ENCODE results near the gene PLXDC1.

GRCh38 chr17:39063681-39064069, 87.8 kb downstream of the PLXDC1 start:
- TF ChIP-seq JUN (IDR thresholded peaks at IDR 0.05; ENCODE audit: low read depth, low read length) (no peak), CHD1 (IDR thresholded peaks at IDR 0.05; ENCODE audit: low read depth, low read length) (no peak), EP300 (IDR thresholded peaks at IDR 0.05; ENCODE audit: borderline replicate concordance in 1 of 2, low read depth in 2 of 2, low read length in 2 of 2) (no peak), EZH2 (IDR thresholded peaks at IDR 0.05; ENCODE audit: low read depth, low read length, severe bottlenecking) (no peak), MAX (IDR thresholded peaks at IDR 0.05) (no peak), ZNF274 (IDR thresholded peaks at IDR 0.05; ENCODE audit: borderline replicate concordance, extremely low read depth, low read length) (no peak), RFX5 (IDR thresholded peaks at IDR 0.05; ENCODE audit: borderline replicate concordance, low read depth, low read length) (no peak), POLR2AphosphoS5 (IDR thresholded peaks at IDR 0.05; ENCODE audit: low read depth, low read length) (no peak), TCF12 (IDR thresholded peaks at IDR 0.05; ENCODE audit: low read depth, low read length) (no peak), RBBP5 (IDR thresholded peaks at IDR 0.05; ENCODE audit: borderline replicate concordance, low read depth, low read length) (no peak), TAF1 (IDR thresholded peaks at IDR 0.05; ENCODE audit: low read depth, low read length) (no peak)
- TF ChIP-seq, protein P1, sequence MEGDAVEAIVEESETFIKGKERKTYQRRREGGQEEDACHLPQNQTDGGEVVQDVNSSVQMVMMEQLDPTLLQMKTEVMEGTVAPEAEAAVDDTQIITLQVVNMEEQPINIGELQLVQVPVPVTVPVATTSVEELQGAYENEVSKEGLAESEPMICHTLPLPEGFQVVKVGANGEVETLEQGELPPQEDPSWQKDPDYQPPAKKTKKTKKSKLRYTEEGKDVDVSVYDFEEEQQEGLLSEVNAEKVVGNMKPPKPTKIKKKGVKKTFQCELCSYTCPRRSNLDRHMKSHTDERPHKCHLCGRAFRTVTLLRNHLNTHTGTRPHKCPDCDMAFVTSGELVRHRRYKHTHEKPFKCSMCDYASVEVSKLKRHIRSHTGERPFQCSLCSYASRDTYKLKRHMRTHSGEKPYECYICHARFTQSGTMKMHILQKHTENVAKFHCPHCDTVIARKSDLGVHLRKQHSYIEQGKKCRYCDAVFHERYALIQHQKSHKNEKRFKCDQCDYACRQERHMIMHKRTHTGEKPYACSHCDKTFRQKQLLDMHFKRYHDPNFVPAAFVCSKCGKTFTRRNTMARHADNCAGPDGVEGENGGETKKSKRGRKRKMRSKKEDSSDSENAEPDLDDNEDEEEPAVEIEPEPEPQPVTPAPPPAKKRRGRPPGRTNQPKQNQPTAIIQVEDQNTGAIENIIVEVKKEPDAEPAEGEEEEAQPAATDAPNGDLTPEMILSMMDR (IDR thresholded peaks at IDR 0.05; ENCODE audit: control extremely low read depth in 1 of 3, insufficient read depth in 1 of 3, low read depth in 1 of 3, low read length in 3 of 3): no peak
- TF ChIP-seq, protein P2, sequence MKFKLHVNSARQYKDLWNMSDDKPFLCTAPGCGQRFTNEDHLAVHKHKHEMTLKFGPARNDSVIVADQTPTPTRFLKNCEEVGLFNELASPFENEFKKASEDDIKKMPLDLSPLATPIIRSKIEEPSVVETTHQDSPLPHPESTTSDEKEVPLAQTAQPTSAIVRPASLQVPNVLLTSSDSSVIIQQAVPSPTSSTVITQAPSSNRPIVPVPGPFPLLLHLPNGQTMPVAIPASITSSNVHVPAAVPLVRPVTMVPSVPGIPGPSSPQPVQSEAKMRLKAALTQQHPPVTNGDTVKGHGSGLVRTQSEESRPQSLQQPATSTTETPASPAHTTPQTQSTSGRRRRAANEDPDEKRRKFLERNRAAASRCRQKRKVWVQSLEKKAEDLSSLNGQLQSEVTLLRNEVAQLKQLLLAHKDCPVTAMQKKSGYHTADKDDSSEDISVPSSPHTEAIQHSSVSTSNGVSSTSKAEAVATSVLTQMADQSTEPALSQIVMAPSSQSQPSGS (IDR thresholded peaks at IDR 0.05; ENCODE audit: low read length): no peak

Measured in H1 (cell line).